SIG-M5 (cell line): ENCODE measurements around the gene DSG4.

ENCODE experiments used
- DNase-seq: peaks from one replicate; lab custom pipeline; 2025; lab: John Stamatoyannopoulos, UW

The DSG4 gene

DNA sequence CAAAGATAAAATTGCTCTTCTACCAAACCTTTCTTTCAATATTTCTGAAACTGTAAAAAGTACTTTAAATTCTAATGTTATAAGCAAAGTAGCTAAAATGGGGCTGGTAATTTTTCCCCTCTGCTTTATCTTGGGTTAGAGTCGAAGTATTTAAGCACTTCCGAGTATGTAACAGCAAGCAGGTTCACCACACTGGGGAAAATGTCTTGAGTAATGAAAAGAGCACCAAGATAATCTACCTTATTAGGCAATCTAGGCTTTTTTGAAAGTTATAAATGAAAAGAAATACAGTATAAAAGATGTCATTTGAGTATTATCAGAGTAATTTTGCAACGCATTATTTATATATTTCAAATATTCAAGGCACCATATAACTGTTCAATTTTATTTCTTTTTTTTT is 70.3 kb downstream of the DSG4 start:
- DNase-seq = no peak

DNA sequence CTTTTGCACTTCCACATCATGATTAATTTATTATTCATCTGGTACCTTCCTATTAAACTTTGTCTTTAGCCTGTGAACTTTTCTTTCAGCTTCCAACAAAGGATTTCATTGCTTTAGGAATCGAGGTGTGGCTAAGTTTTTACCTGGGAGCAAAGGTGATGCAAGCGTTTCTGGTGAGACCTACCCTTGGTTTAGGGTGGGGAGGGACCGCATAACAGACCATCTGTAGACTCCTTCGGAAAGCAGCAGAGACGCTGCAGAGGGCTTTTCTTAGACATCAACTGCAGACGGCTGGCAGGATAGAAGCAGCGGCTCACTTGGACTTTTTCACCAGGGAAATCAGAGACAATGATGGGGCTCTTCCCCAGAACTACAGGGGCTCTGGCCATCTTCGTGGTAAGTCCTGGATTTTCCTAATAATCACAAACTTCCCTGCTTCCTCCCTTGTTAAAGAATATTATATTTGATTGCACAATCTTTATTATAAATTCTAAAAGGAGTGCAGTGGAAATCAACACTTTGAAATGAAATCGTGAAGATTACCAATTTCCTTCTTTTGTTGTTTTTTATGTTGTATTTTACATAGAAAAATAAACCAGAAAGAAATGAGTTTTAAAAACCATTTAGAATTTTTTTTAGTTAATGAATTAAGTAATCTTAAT is 71.1 kb downstream of the DSG4 start, which contains the start of gene DSG3:
TSS of gene DSG3 (plus strand) at position 212 of the 662 bp plus-strand sequence. CDS start at position 349, 137 bp downstream.
- no peak for DNase-seq

DNA sequence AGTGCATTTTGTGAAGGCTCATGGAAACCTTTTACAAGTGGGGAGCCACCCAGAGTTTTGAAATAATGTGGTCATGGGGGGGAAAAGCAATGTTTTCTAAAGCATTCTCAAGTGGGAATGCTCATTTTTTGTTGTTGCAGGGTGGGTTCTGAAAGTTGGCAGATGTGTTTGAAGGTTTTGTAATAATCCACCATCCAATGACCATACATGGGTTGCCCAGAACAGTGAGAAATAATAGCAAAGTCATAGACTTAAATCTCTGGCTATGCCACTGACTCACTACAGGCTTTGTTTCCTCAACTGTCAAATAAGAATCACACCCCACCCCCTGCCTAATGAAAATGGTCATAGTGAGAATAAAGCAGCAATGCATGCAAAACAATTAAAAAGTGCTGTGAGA is 73.8 kb downstream of the DSG4 start:
- DNase-seq = no peak

DNA sequence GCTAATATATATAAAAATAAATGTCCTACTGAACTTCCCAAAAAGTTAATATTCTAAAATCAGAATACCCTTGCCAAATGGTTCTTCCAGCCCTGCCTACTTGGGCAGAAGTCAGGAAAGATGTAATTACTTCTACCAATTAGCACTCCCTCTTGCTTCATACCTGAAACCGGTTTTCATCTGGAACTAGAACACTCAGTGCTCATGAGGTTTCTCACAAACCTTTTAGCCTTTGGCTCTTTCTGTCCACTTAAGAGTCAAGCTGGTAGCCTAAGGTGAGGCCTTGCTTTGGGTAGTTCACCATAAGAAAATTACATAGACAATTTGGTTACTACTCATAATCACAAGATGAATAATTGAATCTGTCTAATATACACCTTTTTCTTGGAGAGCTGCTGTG is 75.0 kb downstream of the DSG4 start:
- DNase-seq = no peak

DNA sequence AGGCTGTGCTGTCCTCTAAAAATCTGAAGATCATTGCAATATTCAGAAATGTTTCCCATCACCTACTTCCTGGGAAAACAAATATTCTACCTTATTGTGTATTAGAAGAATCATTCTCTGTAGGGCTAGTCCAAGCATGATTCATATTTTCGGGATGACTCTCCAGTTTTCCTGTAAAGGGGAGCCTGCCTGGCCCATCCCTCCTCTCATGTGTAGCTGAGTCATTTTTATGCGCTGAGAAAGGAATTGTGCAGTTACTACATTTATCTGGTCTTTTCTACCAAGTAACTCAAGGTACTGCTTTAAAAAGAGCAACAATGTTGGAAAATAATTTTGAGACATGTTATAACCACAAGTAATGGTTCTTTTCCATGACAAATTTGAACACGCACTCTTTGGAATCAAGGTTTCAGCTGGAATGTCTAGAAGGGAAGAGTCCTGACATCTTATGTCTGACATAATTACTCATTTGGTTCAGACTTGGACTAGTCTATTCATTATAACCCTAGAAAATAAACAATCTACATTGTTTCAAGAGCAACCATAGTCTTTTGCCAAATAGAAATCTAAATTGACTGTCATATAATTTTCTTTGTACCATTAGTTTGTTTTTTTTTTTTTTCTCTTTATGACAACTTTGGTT is 77.6 kb downstream of the DSG4 start:
- no peak for DNase-seq
